Mucosa of rectum (tissue), 2 donors: ENCODE data around the gene ZBTB37.
"Not testable (repeated sequence)": the region's sequence is repeated elsewhere in the genome, so short reads cannot be mapped to it uniquely, and the experiment has no call there.

Experiments used
- H3K27ac ChIP-seq, 2 donors: one replicate each; pipeline ENCODE4 v1.7.0; 2013; ENCODE audit warnings: inconsistent platforms in 2 of 2, low read depth in 2 of 2, low read length in 2 of 2
- H3K27me3 ChIP-seq, 2 donors: one replicate each; pipeline ENCODE4 v1.7.0; 2013; ENCODE audit warnings: low read length in 2 of 2; ENCODE audit not compliant: control insufficient read depth in 2 of 2, insufficient read depth in 2 of 2
- H3K36me3 ChIP-seq, 2 donors: one replicate each; pipeline ENCODE4 v1.7.0; 2013; ENCODE audit warnings: low read length in 2 of 2; ENCODE audit not compliant: control insufficient read depth in 2 of 2, insufficient read depth in 2 of 2
- H3K4me1 ChIP-seq, 2 donors: one replicate each; pipeline ENCODE4 v1.7.0; 2013; ENCODE audit warnings: low read length in 2 of 2, mild to moderate bottlenecking in 1 of 2; ENCODE audit not compliant: control insufficient read depth in 2 of 2, insufficient read depth in 2 of 2
- H3K4me3 ChIP-seq, 2 donors: one replicate each; pipeline ENCODE4 v1.7.0; 2013; ENCODE audit warnings: low read length in 2 of 2
- H3K9ac ChIP-seq, 2 donors: one replicate each; pipeline ENCODE4 v1.7.0; 2013; ENCODE audit warnings: low read length in 2 of 2, low read depth in 1 of 2, mild to moderate bottlenecking in 1 of 2
- H3K9me3 ChIP-seq, 2 donors: one replicate each; pipeline ENCODE4 v1.7.0; 2013; ENCODE audit warnings: low read length in 2 of 2; ENCODE audit not compliant: control insufficient read depth in 2 of 2
- donor health status: healthy.
- donor health status: Normal muscosa, but diverticular disease.

ZBTB37 gene

GRCh38 chr1:173856014-173856413 lies 12.2 kb upstream of the ZBTB37 start:
- H3K4me3 ChIP-seq, result no peak overlapping the region
- no peaks in the 10 kb centered on the region for H3K27me3 ChIP-seq
- no peaks in the 10 kb centered on the region for H3K4me1 ChIP-seq
- H3K36me3 ChIP-seq, result peaks cover 39 to 52% of the 10 kb centered on the region in 2 donors
- H3K27ac ChIP-seq, result no peak overlapping the region
- H3K9me3 ChIP-seq, result no peaks in the 10 kb centered on the region
- no peak overlapping the region for H3K9ac ChIP-seq

GRCh38 chr1:173856903-173857302 lies 11.3 kb upstream of the ZBTB37 start:
- Histone ChIP-seq H3K27ac (no peak overlapping the region), H3K9me3 (no peaks in the 10 kb centered on the region), H3K36me3 (peaks cover 39 to 51% of the 10 kb centered on the region in 2 donors), H3K4me3 (no peak overlapping the region), H3K27me3 (no peaks in the 10 kb centered on the region), H3K4me1 (no peaks in the 10 kb centered on the region), H3K9ac (no peak overlapping the region)

DNA sequence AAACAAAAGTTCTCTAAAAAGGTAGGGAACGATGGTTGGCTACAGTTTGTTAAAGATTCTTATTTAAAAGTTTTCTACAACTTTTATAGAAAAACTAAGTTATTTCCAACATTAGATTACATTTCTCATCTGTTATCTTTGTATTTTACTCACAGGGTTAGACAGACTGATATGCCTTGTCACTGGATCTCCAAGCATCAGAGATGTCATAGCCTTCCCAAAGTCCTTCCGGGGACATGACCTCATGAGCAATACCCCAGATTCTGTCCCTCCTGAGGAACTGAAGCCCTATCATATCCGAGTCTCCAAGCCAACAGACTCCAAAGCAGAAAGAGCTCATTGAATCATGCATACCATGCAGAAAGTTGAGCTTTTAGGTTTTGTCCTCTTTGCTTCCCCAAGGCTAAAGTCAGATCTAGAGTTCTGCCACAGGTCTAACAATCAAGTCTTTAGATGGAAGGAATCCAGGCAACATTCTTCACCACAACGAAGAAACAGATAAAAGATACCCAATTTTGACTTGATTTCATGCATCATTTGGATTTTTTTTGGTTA lies 10.7 kb upstream of the ZBTB37 start:
- Histone ChIP-seq H3K36me3 (peaks cover 42 to 47% of the 10 kb centered on the region in 2 donors), H3K9ac (no peak overlapping the region), H3K27ac (no peak overlapping the region), H3K4me1 (no peaks in the 10 kb centered on the region), H3K4me3 (no peak overlapping the region), H3K9me3 (no peaks in the 10 kb centered on the region), H3K27me3 (no peaks in the 10 kb centered on the region)

GRCh38 chr1:173859547-173859946 lies 8.6 kb upstream of the ZBTB37 start:
- H3K27ac ChIP-seq, H3K9me3 ChIP-seq, H3K9ac ChIP-seq, H3K4me1 ChIP-seq, H3K4me3 ChIP-seq, H3K27me3 ChIP-seq: not testable (repeated sequence)
- peaks cover 49 to 52% of the 10 kb centered on the region in 2 donors for H3K36me3 ChIP-seq

- Histone ChIP-seq H3K9ac (no peak overlapping the region), H3K27ac (no peak overlapping the region), H3K9me3 (no peaks in the 10 kb centered on the region), H3K4me1 (peaks cover 0 to 4% of the 10 kb centered on the region in 2 donors), H3K27me3 (no peaks in the 10 kb centered on the region), H3K36me3 (peaks cover 50 to 57% of the 10 kb centered on the region in 2 donors), H3K4me3 (no peak overlapping the region)
These were observed 8.1 kb upstream of the ZBTB37 start for GRCh38 chr1:173860065-173860464.

GRCh38 chr1:173861731-173862145 lies 6.4 kb upstream of the ZBTB37 start:
- Histone ChIP-seq H3K4me3 (no peak overlapping the region), H3K27me3 (no peaks in the 10 kb centered on the region), H3K9me3 (no peaks in the 10 kb centered on the region), H3K9ac (no peak overlapping the region), H3K36me3 (peaks cover 58% of the 10 kb centered on the region in 2 donors), H3K27ac (no peak overlapping the region), H3K4me1 (peaks cover 10 to 19% of the 10 kb centered on the region in 2 donors)

DNA sequence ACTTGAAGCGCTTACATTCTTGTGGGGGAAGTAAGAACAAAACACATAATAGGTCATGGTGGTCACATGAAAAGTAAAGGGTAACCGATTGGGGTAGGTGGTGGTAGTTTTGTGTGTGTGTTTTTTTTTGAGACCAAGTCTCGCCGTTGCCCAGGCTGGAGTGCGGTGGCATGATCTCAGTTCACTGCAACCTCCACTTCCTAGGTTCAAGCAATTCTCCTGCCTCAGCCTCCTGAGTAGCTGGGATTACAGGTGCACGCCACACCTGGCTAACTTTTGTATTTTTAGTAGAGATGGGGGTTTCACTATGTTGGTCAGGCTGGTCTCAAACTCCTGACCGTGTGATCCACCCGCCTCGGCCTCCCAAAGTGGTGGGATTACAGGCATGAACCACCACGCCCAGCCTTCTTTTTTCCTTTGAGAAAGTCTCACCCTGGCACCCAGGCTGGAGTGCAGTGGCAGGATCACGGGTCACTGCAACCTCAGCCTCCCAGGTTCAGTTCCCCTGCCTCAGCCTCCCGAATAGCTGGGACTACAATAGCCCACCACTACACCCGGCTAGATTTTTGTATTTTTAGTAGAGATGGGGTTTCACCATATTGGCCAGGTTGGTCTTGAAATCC lies 5.9 kb upstream of the ZBTB37 start:
- not testable (repeated sequence) for H3K27me3 ChIP-seq, H3K9ac ChIP-seq
- H3K36me3 ChIP-seq, result peaks cover 53 to 54% of the 10 kb centered on the region in 2 donors

DNA sequence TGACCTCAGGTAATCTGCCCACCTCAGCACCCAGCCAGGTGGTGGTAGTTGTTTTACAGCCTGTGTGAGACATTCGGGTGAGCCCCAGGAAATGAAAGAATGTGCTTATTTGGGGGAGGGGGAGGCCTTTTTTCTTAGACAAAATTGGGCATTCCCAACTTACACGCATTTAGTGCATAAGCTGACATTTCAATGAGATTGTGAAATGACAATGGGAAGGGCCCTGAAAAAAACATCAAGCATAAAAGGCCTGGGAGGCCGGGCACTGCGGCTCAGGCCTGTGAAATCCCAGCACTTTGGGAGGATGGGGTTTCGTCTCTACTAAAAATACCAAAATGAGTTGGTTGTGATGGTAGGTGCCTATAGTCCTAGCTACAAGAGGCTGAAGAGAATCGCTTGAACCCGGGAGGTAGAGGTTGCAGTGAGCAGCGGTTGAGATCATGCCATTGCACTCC lies 5.4 kb upstream of the ZBTB37 start:
- Histone ChIP-seq H3K27me3 (no peaks in the 10 kb centered on the region), H3K4me3 (no peak overlapping the region), H3K9ac (no peak overlapping the region), H3K4me1 (peaks cover 10 to 21% of the 10 kb centered on the region in 2 donors), H3K27ac (no peak overlapping the region), H3K36me3 (peaks cover 48 to 49% of the 10 kb centered on the region in 2 donors), H3K9me3 (no peaks in the 10 kb centered on the region)

More for the DNA sequence above, 5.9 kb upstream of the ZBTB37 start:
- H3K4me3 ChIP-seq, H3K27ac ChIP-seq, H3K9me3 ChIP-seq: not testable (repeated sequence)
- H3K4me1 ChIP-seq, result peaks cover 10 to 21% of the 10 kb centered on the region in 2 donors

DNA sequence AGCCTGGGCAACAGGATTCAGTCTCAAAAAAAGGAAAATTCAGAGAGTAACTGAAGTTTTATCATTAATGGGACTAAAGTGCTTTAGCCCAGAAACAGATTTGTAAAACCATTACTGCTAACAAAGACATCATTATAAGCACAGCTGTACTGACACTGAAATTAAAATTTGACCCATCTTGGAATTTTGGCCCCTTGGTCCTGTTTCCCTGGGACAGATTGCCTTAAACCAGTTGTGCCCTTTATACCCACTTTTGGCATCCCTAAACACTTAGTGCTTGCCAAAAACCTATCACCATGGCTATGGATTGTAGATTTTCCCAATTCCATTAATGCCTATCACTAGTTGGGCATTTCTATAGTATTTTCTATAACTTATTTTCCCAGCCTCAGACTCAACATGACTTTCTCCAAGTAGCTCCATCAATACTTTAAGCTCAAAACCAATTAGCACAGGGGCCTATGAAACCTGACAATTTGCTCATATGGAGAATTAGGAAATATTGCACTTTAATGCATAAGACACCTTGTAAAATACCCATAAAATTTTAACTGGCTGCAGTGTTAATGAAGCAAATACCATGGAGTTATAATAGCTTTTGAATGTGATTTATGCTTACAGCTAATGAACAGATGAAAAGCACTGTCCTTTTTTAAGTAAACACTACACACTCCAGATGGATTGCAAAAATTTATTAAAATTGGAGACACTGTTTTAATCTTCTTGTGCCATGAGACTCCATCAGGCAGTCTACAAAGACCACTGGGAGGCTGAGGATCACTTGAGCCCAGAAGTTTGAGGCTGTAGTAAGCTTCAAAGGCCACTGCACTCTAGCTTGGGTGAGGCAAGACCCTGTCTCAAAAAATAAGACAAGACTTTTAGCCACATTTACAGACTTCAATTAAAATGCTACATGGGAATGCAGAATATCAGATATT lies 4.7 kb upstream of the ZBTB37 start:
- no peak overlapping the region for H3K9ac ChIP-seq
- H3K36me3 ChIP-seq, result peaks cover 44 to 47% of the 10 kb centered on the region in 2 donors
- H3K27ac ChIP-seq, result no peak overlapping the region
- H3K27me3 ChIP-seq, result no peaks in the 10 kb centered on the region
- no peak overlapping the region for H3K4me3 ChIP-seq
- peaks cover 10 to 21% of the 10 kb centered on the region in 2 donors for H3K4me1 ChIP-seq
- no peaks in the 10 kb centered on the region for H3K9me3 ChIP-seq
